Measurements from ENCODE around the gene ZC3H10.

DNA sequence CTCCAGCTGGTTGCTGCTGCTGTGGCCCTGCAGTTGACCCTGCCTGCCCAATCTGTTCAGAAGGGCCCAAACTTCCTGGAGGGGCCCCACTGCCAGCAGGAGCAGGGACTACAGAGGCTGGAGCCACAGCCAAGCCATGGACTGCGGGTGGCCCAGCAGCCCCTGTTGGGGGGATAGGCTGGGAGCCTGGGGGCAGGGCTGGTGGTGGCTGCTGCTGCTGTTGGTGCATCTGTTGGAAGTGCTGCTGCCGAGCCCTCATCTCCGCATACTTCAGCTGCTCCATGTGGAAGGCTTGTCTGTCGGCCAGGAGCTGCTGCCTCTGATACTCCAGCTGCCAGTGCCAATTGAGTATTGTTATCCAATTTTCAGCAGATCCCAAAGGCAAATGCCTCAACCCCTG lies 47.3 kb downstream of the ZC3H10 start:
- TF ChIP-seq, protein P1, sequence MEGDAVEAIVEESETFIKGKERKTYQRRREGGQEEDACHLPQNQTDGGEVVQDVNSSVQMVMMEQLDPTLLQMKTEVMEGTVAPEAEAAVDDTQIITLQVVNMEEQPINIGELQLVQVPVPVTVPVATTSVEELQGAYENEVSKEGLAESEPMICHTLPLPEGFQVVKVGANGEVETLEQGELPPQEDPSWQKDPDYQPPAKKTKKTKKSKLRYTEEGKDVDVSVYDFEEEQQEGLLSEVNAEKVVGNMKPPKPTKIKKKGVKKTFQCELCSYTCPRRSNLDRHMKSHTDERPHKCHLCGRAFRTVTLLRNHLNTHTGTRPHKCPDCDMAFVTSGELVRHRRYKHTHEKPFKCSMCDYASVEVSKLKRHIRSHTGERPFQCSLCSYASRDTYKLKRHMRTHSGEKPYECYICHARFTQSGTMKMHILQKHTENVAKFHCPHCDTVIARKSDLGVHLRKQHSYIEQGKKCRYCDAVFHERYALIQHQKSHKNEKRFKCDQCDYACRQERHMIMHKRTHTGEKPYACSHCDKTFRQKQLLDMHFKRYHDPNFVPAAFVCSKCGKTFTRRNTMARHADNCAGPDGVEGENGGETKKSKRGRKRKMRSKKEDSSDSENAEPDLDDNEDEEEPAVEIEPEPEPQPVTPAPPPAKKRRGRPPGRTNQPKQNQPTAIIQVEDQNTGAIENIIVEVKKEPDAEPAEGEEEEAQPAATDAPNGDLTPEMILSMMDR (IDR thresholded peaks at IDR 0.05; ENCODE audit: insufficient read depth, low read length, poor library complexity, severe bottlenecking), result no peak
- TF ChIP-seq EZH2phosphoT487 (conservative IDR thresholded peaks at IDR 0.05; ENCODE audit: low read length), result no peak
